HepG2 (cell line): ENCODE measurements around the gene ZNF75A. TPM values are rescaled to one million over a fixed set of nuclear protein-coding genes. Genes with fewer than 3 reads are reported as not detected.

Experiments used
- JUN ChIP-seq: sonication (generic); formaldehyde crosslinking; IDR thresholded peaks from 2 replicates; pipeline ENCODE4 v1.4.0; 2020; ENCODE audit warnings: mild to moderate bottlenecking, missing genetic modification reagents
- KLF16 ChIP-seq, 2 experiments: sonication (generic) in 1 of 2; formaldehyde crosslinking in 1 of 2; IDR thresholded peaks; 2 replicates each; pipeline versions ENCODE4 v1.6.1 to v1.8.0; 2016 to 2023; ENCODE audit warnings: missing genetic modification reagents in 2 of 2, missing compliant biosample characterization in 1 of 2
- KMT2B ChIP-seq: IDR thresholded peaks from 2 replicates; pipeline ENCODE4 v1.6.1; 2016; ENCODE audit warnings: missing genetic modification reagents, missing compliant biosample characterization
- MAFK ChIP-seq, 2 experiments: IDR thresholded peaks in 1 of 2; conservative IDR thresholded peaks in 1 of 2; 2 replicates each; pipeline ENCODE4 v1.6.1; 2011; ENCODE audit warnings: improper control_type of control experiment in 2 of 2, low read length in 2 of 2
- MTERF4 ChIP-seq: sonication (generic); formaldehyde crosslinking; IDR thresholded peaks from 2 replicates; pipeline ENCODE4 v1.8.0; 2023; ENCODE audit warnings: mild to moderate bottlenecking, missing genetic modification reagents
- RERE ChIP-seq: IDR thresholded peaks from 2 replicates; pipeline ENCODE4 v1.6.1; 2016; ENCODE audit warnings: low read depth, missing genetic modification reagents, missing compliant biosample characterization
- RNF219 ChIP-seq: sonication (generic); formaldehyde crosslinking; IDR thresholded peaks from 2 replicates; pipeline ENCODE4 v1.5.0; 2020; ENCODE audit warnings: mild to moderate bottlenecking, missing genetic modification reagents
- ZEB1 ChIP-seq: IDR thresholded peaks from 2 replicates; pipeline ENCODE4 v1.6.1; 2012; ENCODE audit warnings: mild to moderate bottlenecking, low read depth, inconsistent platforms; ENCODE audit not compliant: insufficient replicate concordance
- ZNF136 ChIP-seq: sonication (generic); formaldehyde crosslinking; IDR thresholded peaks from 2 replicates; pipeline ENCODE4 v1.8.1; 2022; ENCODE audit warnings: low read depth, mild to moderate bottlenecking, moderate library complexity, missing genetic modification reagents
- ZNF234 ChIP-seq: sonication (generic); formaldehyde crosslinking; conservative IDR thresholded peaks from 2 replicates; pipeline ENCODE4 v1.5.1; 2020; ENCODE audit warnings: mild to moderate bottlenecking, missing genetic modification reagents
- ZNF329 ChIP-seq: sonication (generic); formaldehyde crosslinking; IDR thresholded peaks from 2 replicates; pipeline ENCODE4 v1.9.0; 2021; ENCODE audit warnings: low read depth, mild to moderate bottlenecking, missing genetic modification reagents
- ZNF34 ChIP-seq: sonication (generic); formaldehyde crosslinking; IDR thresholded peaks from 2 replicates; pipeline ENCODE4 v1.4.0; 2020; ENCODE audit warnings: mild to moderate bottlenecking, missing genetic modification reagents, borderline replicate concordance
- ZNF782 ChIP-seq: sonication (generic); formaldehyde crosslinking; IDR thresholded peaks from 2 replicates; pipeline ENCODE4 v1.4.0; 2020; ENCODE audit warnings: missing genetic modification reagents, mild to moderate bottlenecking, borderline replicate concordance
- polyA plus RNA-seq, 8 experiments: library from polyadenylated mRNA; depleted of rRNA in 3 of 8; stranded (reverse) in 7 of 8; unstranded in 1 of 8; fragments of >200 nt; fragmentation: Illumina TruSeq in 4 of 8; extraction: Trizol in 4 of 8; gene quantifications; 2 replicates each; pipeline versions ENCODE4 v1.2.1 to v1.2.3, GENCODE V29; 2011 to 2016; ENCODE audit warnings: low read depth in 4 of 8, missing spikeins in 1 of 8, mixed read lengths in 1 of 8; ENCODE audit not compliant: insufficient read depth in 1 of 8
- total RNA-seq, 5 experiments: library from RNA; depleted of rRNA; stranded (reverse); fragments of >200 nt; fragmentation: Illumina TruSeq; extraction: Trizol; gene quantifications; 2 replicates each; pipeline ENCODE4 v1.2.3, GENCODE V29; 2016; ENCODE audit warnings: low read depth in 1 of 5
- TF ChIP-seq, protein P1 (sequence below): sonication (generic); formaldehyde crosslinking; IDR thresholded peaks from 2 replicates; pipeline ENCODE4 v1.4.0; 2020; ENCODE audit warnings: missing genetic modification reagents

ZNF75A gene
- total and polyA plus RNA-seq, 2 of the 13 experiments (the other 11 are each of a cell fraction or from before 2014, with no cell fraction given): 1.4 to 2.1 TPM

DNA sequence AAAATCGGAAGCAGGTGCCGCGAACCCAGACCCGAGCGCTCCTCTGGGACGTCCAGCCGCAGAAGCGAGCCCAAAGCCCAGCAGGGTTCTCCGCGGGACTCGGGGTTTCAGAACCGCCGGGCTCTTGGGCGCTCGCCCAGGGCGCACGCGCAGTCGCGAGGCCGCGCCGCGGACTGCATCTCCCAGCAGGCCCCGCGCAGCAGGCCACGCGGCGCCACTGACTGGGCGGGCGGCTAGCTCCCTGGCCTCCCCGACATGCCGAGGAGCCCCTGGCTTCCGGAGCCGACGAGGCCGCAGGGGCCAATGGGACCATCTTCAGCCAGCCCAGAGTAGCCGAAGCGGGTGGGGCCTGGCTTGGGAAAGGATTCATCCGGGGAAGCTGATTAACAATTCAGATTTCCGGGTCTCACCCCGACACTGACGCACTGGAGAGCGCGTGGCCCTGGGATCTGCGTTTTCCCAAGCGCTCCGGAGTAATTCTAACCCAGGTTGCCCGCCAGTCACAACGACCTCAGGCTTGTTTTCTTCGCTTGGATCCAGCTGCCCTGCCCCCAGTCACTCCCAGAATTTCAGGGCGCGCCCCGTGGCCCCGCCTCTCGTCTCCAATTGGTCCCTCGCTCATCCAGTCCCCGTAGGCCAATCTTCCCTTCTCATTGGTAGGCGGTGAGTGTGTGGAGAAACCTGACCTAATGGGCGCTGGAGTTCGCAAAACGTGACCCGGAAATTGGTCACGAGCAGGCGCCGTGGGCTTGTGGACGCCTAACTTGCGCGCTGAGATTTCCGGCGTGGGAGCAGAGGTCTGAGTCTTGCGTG is 22.4 kb upstream of the ZNF75A start, which contains the start of gene ZNF263 (continued):
- TF ChIP-seq KMT2B (CRISPR knock-in tag) (peak; percentile 73; the same call in 1 of the 2 replicates), ZNF782 (CRISPR knock-in tag) (peak; percentile 79; the same call in 1 of the 2 replicates), ZEB1 (no peak), JUN (CRISPR knock-in tag) (no peak), ZNF234 (CRISPR knock-in tag) (peak; percentile 94), ZNF34 (CRISPR knock-in tag) (no peak), ZNF329 (CRISPR knock-in tag) (no peak), MTERF4 (CRISPR knock-in tag) (no peak), RNF219 (CRISPR knock-in tag) (no peak), MAFK (conservative IDR thresholded peaks at IDR 0.05 in 1 of 2, IDR thresholded peaks at IDR 0.05 in 1 of 2; ENCODE audit: low read length in 2 of 2) (no peak), KLF16 (CRISPR knock-in tag; IDR thresholded peaks at IDR 0.05) (peak in 1 of 2 experiments; percentile 31; a peak in 1 of 4 replicates), ZNF136 (CRISPR knock-in tag) (no peak), RERE (CRISPR knock-in tag) (no peak)
- TF ChIP-seq, protein P1, sequence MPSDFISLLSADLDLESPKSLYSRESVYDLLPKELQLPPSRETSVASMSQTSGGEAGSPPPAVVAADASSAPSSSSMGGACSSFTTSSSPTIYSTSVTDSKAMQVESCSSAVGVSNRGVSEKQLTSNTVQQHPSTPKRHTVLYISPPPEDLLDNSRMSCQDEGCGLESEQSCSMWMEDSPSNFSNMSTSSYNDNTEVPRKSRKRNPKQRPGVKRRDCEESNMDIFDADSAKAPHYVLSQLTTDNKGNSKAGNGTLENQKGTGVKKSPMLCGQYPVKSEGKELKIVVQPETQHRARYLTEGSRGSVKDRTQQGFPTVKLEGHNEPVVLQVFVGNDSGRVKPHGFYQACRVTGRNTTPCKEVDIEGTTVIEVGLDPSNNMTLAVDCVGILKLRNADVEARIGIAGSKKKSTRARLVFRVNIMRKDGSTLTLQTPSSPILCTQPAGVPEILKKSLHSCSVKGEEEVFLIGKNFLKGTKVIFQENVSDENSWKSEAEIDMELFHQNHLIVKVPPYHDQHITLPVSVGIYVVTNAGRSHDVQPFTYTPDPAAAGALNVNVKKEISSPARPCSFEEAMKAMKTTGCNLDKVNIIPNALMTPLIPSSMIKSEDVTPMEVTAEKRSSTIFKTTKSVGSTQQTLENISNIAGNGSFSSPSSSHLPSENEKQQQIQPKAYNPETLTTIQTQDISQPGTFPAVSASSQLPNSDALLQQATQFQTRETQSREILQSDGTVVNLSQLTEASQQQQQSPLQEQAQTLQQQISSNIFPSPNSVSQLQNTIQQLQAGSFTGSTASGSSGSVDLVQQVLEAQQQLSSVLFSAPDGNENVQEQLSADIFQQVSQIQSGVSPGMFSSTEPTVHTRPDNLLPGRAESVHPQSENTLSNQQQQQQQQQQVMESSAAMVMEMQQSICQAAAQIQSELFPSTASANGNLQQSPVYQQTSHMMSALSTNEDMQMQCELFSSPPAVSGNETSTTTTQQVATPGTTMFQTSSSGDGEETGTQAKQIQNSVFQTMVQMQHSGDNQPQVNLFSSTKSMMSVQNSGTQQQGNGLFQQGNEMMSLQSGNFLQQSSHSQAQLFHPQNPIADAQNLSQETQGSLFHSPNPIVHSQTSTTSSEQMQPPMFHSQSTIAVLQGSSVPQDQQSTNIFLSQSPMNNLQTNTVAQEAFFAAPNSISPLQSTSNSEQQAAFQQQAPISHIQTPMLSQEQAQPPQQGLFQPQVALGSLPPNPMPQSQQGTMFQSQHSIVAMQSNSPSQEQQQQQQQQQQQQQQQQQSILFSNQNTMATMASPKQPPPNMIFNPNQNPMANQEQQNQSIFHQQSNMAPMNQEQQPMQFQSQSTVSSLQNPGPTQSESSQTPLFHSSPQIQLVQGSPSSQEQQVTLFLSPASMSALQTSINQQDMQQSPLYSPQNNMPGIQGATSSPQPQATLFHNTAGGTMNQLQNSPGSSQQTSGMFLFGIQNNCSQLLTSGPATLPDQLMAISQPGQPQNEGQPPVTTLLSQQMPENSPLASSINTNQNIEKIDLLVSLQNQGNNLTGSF (CRISPR knock-in tag): no peak
